Ovary (tissue), 9 donors: ENCODE data around the gene PLCB4. TPM values are rescaled to one million over a fixed set of nuclear protein-coding genes. Genes with fewer than 3 reads are reported as not detected.

Experiments
- DNase-seq, 5 donors: peaks; one replicate each; pipeline ENCODE4 v3.0.0-alpha.2; 2019 to 2020
- H3K27ac ChIP-seq, 2 donors: fragments of 200-600 bp; one replicate each; pipeline versions ENCODE4 v1.5.1 to v1.8.0; 2019 to 2022
- H3K27me3 ChIP-seq: fragments of 200-600 bp; one replicate; pipeline ENCODE4 v1.8.0; 2022
- H3K36me3 ChIP-seq: fragments of 200-600 bp; sonication (generic); one replicate; pipeline ENCODE4 v1.5.1; 2019
- H3K4me1 ChIP-seq: one replicate; pipeline ENCODE4 v1.8.1; 2013; ENCODE audit warnings: mild to moderate bottlenecking, moderate library complexity; ENCODE audit not compliant: insufficient read depth
- H3K4me3 ChIP-seq: fragments of 200-600 bp; sonication (generic); one replicate; pipeline ENCODE4 v1.5.1; 2017
- H3K9me3 ChIP-seq, 2 donors: fragments of 200-600 bp in 1 of 2; sonication (generic) in 1 of 2; one replicate each; pipeline versions ENCODE4 v1.5.1 to v1.8.1; 2013 to 2019; ENCODE audit warnings: mild to moderate bottlenecking in 1 of 2, moderate library complexity in 1 of 2
- CTCF ChIP-seq, 3 donors: fragments of 450-650 bp in 2 of 3; fragments of 200-600 bp in 1 of 3; IDR thresholded peaks; one replicate each; pipeline versions ENCODE4 v1.5.1 to v1.8.0; 2016 to 2022; ENCODE audit warnings: antibody characterized with exemption in 3 of 3, mild to moderate bottlenecking in 1 of 3
- EP300 ChIP-seq: sonication (generic); formaldehyde crosslinking; IDR thresholded peaks from one replicate; pipeline ENCODE4 v1.6.1; 2017; ENCODE audit warnings: antibody characterized with exemption
- POLR2A ChIP-seq: fragments of 450-650 bp; IDR thresholded peaks from one replicate; pipeline ENCODE4 v1.6.1; 2017; ENCODE audit warnings: antibody characterized with exemption, mild to moderate bottlenecking, moderate library complexity
- WGBS, 3 donors: extraction: QIAGEN DNeasy Blood & Tissue Kit in 1 of 3; methylation state at CpG; one replicate each; pipeline versions ENCODE4 v1.1.5 to v1.1.7; 2013 to 2017; 5-methylcytosine and 5-hydroxymethylcytosine counted together
- intact Hi-C, 4 donors: fragments of 100-400 bp; cut with DNase I; formaldehyde crosslinking; loops; one replicate each; pipeline versions ENCODE4 v1.11.0 to v1.15.1; 2022 to 2023
- polyA plus RNA-seq, 2 donors: library from polyadenylated mRNA; stranded (reverse); fragments of 200-250 nt in 1 of 2; fragments of 350-450 nt in 1 of 2; fragmentation: Illumina TruSeq in 1 of 2; extraction: RNeasy Lipid Tissue Mini Kit (QIAGEN cat#74804) in 1 of 2; gene quantifications; one replicate each; pipeline ENCODE4 v1.2.3, GENCODE V29; 2013 to 2014
- total RNA-seq, 7 donors: library from RNA; depleted of rRNA in 2 of 7; stranded (reverse); fragments of >200 nt in 2 of 7; fragmentation: NEBNext Ultra II Directional in 3 of 7; extraction: Animal tissue kit (Norgen Biotek cat#: 25700) in 3 of 7; gene quantifications; one replicate each; pipeline versions ENCODE4 v1.1.0 to v1.2.4, GENCODE V29; 2016 to 2023
- donor health status: DM: no; HTN: no; CAD: no; lungs with moderate emphysema.
- donor health status: DM: no; HTN: no; CAD: no.
- donor health status: Bipolar disorder and iron deficiency.
- donor health status: DM: yes; HTN: yes; CAD: no.
- donor health status: DM: no; HTN: no; CAD: no.
- donor health status: DM: yes; HTN: yes; CAD: no.

Gene PLCB4
- total and polyA plus RNA-seq, 9 donors = 2.8 to 11.8 (median 5.6) TPM

- H3K27ac ChIP-seq = no peak overlapping the region
- whole genome bisulfite sequencing, 3 donors = 86 to 92% (median 87%) methylated on average over 2 of the region's 2 CpGs
- no peaks in the 10 kb centered on the region for H3K9me3 ChIP-seq
- H3K36me3 ChIP-seq = no peaks in the 10 kb centered on the region
- H3K4me3 ChIP-seq = no peak overlapping the region
- intact Hi-C loops = no loop called here
- TF ChIP-seq EP300 = no peak
- TF ChIP-seq CTCF (IDR thresholded peaks at IDR 0.05) = no peak
- no peak for TF ChIP-seq POLR2A
- no peak for DNase-seq
- H3K27me3 ChIP-seq = no peaks in the 10 kb centered on the region
- peaks cover 7% of the 10 kb centered on the region for H3K4me1 ChIP-seq
Observed at GRCh38 chr20:9495701-9496100, 426.8 kb downstream of the PLCB4 start.

DNA sequence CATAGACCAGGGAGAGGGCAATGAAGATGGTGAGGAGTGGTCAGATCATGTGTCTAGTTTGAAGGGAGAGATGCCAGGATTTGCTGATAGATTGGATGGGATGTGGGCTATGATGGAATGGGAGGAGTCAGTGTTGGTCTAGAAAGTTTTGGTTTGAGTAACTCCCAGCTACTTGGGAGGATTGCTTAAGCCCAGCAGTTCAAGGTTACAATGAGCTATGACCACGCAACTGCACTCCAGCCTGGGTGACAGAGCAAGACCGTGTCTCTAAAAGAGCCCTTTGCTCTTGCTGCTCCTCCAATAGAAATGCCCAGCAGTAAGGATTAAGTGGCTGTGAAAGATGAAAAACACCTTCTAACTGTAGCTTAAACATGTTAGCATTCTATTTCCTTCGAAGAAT, 427.3 kb downstream of the PLCB4 start:
- H3K9me3 ChIP-seq = no peaks in the 10 kb centered on the region
- H3K4me3 ChIP-seq = no peak overlapping the region
- no peaks in the 10 kb centered on the region for H3K27me3 ChIP-seq
- intact Hi-C loops = no loop called here
- H3K36me3 ChIP-seq = no peaks in the 10 kb centered on the region
- H3K4me1 ChIP-seq = peaks cover 7% of the 10 kb centered on the region
- 71 to 76% (median 75%) methylated on average over 3 of the region's 3 CpGs for whole genome bisulfite sequencing, 3 donors
- DNase-seq = no peak
- TF ChIP-seq CTCF (IDR thresholded peaks at IDR 0.05) = no peak
- no peak for TF ChIP-seq POLR2A
- no peak for TF ChIP-seq EP300
- H3K27ac ChIP-seq = no peak overlapping the region

DNA sequence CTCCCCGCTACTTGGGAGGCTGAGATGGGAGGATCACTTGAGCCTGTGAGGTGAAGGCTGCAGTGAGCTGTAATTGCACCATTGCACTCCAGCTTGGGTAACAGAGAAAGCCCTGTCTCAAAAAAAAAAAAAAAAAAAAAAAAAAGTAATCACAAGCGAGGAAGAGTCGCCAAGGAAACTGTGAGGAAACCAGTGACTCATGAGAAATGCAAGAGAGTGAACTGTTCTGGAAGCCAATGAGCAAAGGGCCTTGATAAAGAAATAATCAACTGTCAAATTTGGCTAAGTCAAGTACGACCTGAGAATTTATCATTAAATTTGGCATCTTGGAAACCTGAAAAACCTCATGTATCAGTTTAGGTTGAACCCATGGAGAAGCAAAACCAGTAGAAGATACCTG, 429.4 kb downstream of the PLCB4 start:
- WGBS, 3 donors = 75 to 90% (median 79%) methylated on average over 4 of the region's 4 CpGs
- Histone ChIP-seq H3K27ac (no peak overlapping the region), H3K4me1 (peaks cover 7% of the 10 kb centered on the region), H3K27me3 (no peaks in the 10 kb centered on the region), H3K36me3 (no peaks in the 10 kb centered on the region), H3K4me3 (no peak overlapping the region), H3K9me3 (no peaks in the 10 kb centered on the region)
- intact Hi-C loops = no loop called here
- DNase-seq = no peak
- TF ChIP-seq POLR2A = no peak
- TF ChIP-seq CTCF (IDR thresholded peaks at IDR 0.05) = no peak
- no peak for TF ChIP-seq EP300

DNA sequence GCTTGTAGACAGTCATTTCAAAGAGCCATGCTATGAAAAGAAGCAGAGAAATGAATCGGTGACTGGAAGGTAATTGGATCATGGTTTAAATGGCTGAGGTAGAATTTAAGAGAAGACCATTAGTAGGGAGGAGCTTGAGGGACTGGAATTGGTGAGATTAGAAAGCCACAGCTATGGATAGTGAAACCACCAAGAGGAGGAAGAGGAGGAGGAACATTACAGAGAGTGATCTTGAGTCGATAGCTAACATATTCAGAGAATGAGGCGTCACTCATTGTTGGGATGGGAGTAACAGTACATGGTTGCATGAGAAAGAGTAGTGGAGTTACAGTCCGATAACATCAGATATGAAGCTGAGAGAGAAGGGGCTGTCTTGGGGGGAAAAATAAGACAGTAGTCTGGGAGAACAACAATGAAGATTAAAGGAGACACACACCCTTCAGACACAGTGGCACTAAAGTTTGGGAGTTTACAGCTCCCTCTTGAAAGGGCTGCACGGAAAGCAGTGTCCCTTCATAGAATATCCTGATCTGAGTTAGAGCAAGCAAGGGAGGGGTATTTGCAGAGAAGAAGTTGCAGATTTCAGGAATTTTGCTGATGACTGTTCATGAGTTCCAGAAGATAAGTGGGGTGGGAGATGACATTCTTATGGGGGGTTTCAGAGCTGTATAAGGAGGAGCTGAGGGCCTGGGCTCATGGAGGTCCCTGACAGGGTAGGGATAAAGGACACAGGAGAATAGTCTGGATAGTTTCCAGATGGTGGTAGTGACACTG, 430.4 kb downstream of the PLCB4 start:
- no peak for TF ChIP-seq EP300
- 74 to 82% (median 82%) methylated on average over 5 of the region's 5 CpGs for WGBS, 3 donors
- H3K36me3 ChIP-seq = no peaks in the 10 kb centered on the region
- no peak for DNase-seq
- peaks cover 7% of the 10 kb centered on the region for H3K4me1 ChIP-seq
- no peak overlapping the region for H3K4me3 ChIP-seq
- H3K27me3 ChIP-seq = no peaks in the 10 kb centered on the region
- no peaks in the 10 kb centered on the region for H3K9me3 ChIP-seq
- intact Hi-C loops = no loop called here
- H3K27ac ChIP-seq = no peak overlapping the region

- intact Hi-C loops = no loop called here
- 2 to 7% (median 5%) methylated on average over 2 of the region's 2 CpGs for WGBS, 3 donors
Observed at GRCh38 chr20:9500121-9500520, 431.2 kb downstream of the PLCB4 start.

More at GRCh38 chr20:9500121-9500520, 431.2 kb downstream of the PLCB4 start:
- Histone ChIP-seq H3K4me1 (peaks cover 7% of the 10 kb centered on the region), H3K27ac (no peak overlapping the region), H3K27me3 (no peaks in the 10 kb centered on the region), H3K36me3 (no peaks in the 10 kb centered on the region), H3K4me3 (no peak overlapping the region), H3K9me3 (no peaks in the 10 kb centered on the region)
- no peak for TF ChIP-seq EP300
- TF ChIP-seq POLR2A = no peak
- no peak for TF ChIP-seq CTCF (IDR thresholded peaks at IDR 0.05)
- no peak for DNase-seq
